Measurements from ENCODE around the gene GRID1.
A peak's percentile ranks its signal among the peaks of the same experiment; 100 is the strongest.
"Not testable (repeated sequence)": the region's sequence is repeated elsewhere in the genome, so short reads cannot be mapped to it uniquely, and the experiment has no call there.

Gene GRID1

DNA sequence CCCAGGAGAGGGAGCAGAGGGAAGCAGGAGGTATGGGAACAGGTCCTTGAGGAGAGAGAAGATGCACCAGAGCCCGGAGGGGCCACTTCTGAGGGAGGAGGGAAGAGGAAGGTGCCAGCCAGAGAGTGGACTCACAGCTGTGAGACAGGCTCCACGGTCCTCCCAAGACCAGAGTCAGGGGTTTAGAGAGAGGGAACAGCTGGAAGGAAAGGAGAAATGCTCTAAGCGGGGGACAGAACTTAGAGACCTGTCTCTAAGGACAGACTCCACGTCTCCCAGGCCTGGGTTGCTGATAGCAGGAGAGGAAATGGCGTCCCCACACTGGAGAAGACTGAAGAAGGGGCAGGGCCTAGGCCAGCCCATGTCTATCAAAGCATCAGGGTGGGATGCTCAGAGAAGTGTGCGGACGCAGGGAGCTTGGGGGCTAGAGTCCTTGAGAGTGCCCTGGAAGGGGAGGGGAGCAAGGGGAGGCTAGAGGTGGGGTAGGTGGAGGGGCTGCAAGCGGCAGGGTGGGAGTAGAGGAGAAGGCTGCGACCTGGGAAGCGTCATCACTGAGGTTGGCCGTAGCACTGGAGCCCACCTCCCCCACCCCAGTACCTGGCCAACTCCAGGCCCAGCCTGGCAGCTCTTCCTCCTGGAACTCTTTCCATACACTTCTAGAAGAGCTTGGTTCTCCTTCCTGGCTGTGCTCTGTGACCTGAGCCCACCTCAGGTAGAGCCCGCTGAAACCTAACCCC lies 25.6 kb upstream of the GRID1 start:
- DNase-seq = no peak

DNA sequence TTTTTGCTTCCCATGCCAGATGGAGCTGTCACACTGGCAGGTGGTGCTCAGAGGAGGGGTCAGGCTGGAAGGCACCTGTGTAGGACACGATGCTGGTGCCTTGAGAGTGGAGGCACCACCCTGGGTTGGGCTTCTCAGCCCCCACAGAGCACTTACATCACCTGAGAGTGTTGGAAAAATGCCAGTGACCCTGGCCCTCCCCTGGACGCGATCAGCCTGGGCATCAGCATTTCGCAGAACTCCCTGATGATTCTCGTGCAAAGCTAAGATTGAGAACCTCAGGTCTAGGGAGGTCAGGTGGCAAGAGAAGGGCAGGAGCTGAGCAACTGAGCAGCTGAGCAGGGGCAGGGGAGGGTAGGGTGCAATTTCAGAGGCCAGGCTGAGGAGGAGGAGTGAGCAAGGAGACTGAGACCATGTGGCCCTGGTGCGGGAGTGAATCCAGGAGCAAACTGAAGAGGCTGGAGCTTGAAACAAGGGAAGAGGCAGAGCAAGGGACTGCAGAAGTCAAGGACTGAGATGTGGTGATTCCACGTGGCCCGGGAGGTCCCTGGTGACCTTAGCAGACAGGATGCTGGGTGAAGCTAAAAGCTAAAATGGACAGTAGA lies 24.7 kb upstream of the GRID1 start:
- DNase-seq = no peak

DNA sequence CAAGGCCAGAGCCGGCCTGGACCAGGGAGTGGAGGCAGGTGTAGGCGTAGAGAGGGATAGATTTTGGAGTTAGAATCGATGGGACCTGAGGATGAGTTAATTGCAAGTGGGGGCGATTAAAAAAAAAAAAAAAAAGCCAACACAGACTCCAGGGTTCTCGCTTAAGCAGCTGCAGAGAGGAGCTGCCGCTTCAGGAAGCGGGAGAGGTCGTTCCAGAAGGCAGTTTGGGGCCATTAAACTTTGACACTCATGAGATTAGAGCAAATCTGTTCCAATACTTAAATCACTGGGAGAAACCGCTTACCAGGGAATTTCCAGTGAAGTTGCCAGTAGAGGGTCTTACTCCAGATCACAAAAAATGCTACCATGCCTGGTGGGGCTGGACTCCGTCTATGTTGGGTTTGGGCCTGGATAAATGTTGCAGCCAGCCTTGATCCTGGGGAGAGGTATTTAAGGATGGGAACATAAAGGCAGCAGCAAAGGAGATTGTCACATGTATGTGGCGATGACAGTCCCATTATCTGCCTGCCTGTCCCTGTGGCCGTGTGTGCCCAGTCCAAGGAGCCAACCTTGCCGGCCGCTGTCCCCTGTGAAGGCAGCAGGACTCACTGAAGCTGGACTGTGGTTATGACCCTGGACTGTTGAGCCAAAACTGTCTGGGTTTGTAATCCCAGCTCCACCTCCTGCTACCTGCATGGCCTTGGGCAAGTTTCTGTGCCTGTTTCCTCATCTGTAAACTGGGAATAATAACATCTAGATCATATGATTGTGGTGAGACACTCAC lies 23.9 kb upstream of the GRID1 start:
- no peak for DNase-seq

DNA sequence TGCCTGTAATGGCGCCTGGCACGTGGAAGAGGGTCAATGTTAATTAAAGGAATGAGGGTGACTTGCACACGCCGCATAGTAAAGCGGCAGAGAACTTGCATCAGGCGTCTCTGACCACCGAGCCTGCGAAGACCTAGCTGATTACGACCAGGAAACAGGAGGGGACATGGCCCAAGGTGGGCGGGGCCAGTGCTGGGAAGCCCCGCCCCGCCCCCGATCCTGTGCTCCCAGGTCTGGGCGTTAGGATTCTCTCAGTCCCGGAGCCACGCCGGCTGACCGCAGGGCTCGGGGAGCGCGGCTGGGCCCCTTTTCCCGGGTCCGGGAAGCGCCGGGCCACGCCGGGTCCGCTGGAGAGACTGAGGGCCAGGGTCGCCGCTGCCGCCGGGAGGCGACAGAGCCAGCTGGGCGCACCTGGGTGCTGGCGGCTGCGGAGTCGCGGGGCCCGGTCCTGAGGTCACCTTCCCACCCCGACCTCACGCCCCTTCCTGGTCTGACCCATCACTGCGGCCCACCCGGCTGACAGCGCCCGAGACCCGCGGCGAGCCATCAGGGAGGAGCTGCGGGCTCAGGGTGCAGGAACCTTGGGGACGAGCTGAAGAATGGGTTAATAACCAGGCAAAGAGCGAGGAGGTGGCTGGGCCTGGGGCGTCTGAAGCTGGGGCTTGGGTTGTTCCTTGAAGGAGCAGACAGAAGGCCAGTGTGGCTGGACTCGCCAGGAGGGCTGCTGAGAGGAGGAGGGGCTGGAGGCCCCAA lies 23.0 kb upstream of the GRID1 start:
- DNase-seq = no peak

DNA sequence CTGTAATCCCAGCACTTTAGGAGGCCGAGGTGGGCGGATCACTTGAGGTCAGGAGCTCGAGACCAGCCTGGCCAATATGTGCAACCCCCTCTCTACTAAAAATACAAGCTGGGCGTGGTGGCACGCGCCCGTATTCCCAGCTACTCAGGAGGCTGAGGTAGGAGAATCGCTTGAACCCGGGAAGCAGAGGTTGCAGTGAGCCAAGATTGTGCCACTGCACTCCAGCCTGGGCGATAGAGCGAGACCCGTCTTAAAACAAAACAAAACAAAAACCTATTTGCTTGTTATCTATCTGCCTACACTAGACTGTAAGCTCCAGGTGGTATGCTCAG lies 22.5 kb upstream of the GRID1 start:
- DNase-seq = not testable (repeated sequence)

DNA sequence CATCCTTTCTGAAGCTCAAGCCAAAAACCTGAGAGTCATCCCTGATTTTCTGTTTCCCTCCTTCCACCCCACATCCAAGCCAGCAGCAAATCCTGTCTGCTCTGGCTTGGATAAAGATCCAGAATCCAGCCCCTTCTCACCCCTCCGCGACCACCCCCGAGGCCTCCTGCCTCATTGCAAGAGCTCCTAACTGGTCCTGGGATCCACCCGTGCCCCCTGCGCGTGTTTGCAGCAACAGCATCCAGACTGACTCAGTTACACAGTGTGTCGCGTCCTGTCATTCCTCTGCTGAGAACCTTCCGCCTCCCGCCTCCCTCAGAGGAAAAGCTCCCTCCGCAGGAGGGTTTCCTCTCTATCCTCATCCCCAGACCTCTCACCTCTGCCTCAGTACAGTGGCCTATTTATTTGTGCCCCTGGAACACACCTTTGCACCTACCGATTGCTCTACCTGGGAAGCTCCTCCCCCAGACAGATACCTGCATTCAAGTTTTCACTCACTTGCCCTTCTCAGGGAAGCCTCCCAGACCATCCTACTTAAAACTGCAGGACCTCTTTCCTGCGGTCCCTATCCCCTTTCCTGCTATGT lies 21.6 kb upstream of the GRID1 start:
- no peak for DNase-seq

DNA sequence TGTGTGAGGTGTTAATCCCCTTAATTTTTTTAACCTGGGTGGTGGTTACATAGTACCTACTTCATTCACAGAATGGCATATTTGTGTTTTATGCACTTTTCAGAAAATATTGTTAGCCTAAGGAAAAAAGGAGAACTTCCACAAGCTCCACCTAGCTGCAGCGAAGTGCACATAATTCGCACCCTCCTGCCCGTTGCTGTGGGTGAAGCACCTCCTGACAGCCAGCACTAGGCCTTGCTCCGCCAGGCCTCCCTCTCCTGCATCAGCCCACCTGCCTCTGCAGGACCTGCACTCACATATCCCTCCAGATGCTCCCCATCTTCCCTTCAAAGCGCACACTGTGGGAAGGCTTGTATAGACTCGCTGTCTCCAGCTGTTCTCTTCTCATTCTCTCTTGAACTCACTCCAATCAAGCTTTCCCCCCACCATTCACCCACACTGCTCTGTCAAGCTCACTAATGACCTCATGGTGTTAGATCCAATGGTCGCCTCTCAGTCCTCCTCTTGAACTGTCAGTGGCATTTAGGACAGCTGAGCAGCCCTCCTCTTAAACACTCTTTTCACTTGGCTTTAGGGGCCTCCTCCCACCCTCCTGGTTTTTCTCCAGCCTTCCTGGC lies 20.7 kb upstream of the GRID1 start:
- no peak for DNase-seq

DNA sequence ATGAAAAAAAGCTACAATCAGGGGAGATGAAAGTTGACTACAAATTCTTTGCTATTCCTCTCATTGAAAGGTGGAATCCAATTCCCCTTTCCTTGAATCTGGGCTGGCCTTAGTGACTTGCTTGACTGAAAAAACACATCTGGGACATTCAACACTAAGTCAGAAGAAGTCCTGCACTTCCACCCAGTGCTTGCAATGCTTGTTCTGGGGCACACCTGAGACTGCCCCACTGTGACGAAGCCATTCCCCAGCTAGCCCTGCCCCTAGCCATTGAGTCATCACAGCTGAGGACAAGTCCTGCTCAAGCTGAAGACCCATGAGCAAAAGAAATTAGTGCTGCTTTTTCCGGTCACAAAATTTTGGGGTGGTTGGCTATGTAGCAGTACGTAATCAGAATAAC lies 19.2 kb upstream of the GRID1 start:
- no peak for DNase-seq

DNA sequence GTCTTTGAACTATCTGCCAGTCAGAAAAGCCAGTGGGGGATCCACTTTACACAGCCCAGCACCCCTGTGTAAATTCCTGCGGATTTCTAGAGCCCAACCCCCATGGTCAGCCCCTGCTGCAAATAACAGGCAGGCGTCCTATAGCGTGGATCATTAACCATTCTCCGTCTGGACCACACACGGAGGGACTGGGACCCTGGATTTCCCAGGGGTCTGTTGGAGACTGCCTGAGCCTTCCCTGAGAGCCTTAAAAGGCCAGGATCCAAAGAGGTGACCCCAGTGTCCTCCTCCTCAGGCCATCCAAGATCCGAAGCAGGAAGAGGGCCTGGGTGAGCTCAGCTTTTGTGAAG lies 11.2 kb upstream of the GRID1 start:
- no peak for DNase-seq

DNA sequence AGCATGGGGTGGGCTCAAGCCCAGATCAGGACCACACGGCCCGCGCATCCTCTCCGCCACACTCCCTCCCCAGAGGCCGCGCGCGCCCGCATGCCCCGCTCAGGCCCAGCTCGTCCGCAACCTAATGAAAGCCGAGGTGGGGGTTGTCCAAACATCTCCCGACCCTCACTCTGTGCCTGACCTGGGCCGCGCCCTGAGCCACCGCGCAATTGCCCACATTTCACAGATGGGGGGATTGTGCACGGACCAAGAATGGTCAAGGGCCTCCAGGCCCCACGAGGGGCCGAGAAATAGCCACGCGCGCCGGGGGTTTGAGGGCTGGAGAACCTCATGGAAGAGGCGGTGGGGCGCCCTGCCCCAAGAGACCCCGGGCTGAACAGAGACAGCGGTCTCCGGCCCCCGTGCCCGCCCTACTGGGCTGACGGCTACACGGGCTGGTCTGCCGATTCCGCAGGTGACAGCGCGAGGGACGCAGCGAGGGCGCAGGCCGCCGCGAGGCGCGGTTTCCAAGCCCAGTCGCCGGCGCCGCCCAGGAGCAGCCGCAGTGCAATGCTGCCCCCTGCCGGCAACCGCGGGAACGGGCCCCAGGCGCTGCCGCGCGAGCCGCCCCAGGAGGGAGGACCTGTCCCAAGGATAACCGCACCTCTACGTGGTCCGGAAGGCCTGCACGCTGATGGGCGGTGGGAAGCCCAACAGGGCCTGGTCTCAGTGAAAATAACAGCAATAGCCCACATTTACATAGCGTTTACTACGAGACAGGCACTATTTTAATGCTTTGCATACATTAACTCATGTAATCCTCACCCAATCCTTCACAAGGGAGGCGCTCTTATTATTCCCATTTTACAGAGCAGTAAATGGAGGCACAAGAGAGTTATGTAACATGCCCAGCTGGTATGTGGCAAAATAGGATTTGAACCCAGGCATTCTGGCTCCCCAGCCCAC lies 10.5 kb upstream of the GRID1 start:
- peak; percentile 86 for DNase-seq

DNA sequence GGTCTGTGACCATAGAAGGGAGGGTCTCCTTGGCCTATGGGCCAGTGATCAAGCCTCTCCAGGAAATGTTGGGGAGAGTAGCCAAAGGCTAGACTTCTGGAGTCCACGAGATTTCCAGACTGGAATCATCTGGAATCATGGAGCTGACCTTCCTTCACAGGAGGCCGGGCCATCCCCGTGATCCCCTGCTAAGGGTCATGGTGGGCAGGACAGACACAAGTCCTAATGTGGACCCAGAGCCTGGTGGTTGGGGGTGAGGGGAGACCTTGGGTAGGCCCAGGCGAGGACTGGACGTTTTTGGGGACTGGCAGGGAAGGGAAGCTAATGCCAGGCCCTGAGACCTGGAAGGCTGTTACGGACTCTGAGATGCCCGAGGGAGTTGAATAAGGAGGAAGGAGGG lies 9.8 kb upstream of the GRID1 start:
- no peak for DNase-seq

DNA sequence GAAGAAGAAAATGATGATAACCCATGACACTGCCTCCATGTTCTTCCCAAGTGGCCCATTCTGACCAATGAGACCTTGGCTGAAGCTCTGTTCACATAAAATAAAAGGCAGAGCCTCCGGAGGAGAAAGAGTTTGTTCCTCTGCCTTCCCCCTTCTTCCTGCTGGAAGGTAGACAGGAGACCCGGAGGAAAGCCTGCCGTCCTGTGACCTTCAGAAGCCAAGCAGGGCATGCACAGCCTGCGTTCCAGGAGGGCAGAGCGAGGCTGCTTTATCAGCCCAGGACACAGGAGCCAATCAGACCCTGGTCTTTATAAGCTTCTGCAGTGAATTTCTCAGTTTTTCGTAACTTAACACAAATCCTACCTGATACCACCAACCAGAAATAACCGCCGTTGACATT lies 8.6 kb upstream of the GRID1 start:
- no peak for DNase-seq

DNA sequence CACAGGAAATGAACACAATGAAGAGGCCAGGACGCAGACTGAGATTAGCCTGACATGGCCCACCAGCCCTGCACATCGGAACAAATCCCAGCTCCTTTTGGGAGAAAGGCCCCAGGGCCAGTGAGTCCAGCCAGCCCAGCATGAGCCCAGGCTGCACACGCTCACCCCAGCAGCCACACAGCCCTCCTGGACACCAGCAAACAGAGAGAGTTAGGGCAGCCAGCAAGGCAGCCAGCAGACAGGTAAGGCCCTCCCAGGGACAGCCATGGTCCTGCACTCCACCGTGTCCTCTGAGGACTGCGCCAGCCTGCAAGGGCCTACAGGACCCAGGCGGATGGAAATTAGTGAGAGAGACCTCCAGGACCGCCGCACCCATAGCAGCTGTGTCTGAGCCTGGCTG lies 8.1 kb upstream of the GRID1 start:
- no peak for DNase-seq

DNA sequence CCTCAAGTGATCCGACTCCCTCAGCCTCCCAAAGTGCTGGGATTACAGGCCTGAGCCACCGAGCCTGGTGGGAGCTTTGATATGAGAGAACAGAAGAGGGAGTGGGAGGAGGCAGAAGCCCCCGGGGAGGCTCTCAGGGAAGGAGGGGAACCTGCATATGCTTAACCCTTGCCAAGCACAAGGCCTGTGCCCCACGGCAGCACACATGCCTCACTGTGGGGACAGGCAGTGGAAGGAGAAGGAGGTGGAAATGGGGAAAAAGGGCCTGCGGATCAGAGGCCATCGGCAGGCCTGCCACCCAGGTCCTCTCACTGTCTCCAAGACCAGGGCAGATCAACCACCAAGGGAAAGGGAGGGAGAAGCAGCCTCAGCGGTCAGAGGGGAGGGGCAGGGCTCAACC lies 7.2 kb upstream of the GRID1 start:
- no peak for DNase-seq

DNA sequence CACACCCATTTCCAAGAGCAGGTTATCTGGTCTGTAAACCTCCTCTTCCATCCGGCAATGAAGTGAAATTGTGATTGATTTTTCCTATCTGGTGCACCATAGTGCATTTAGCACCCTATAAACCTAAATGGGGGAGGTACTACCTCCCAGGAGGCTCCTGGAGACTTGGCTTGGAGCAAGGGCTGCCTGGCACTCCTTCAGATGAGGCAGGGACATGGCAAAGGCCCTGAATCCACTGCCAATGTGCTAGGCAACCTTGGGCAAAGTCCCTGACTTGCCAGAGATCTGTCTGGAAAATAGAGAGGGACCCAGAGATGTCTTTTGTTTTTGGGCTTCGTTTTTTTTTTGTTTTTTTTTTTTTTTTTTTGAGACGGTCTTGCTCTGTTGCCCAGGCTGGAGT lies 6.7 kb upstream of the GRID1 start:
- DNase-seq = no peak

DNA sequence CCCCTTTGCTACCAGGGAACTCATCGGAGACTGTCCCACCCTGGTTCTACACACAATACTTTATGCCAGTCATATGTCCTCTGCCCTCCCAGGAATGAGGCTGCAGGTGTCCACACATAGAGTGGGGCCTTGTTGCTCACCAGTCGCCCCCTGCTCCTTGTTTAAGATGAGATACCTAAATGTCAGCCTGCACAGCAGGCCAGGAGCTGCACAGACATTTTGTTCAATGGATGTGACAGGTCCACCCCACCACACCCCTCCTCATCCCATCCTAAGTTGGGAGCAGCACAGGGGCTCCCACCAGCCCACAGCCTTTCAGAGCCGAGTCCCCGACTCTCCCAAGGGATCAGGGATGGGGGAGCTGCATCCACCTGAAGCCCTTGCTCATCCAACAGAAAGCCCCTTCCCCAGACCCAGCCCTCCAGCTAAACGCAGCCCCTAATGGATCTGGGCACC lies 6.2 kb upstream of the GRID1 start:
- DNase-seq = no peak

DNA sequence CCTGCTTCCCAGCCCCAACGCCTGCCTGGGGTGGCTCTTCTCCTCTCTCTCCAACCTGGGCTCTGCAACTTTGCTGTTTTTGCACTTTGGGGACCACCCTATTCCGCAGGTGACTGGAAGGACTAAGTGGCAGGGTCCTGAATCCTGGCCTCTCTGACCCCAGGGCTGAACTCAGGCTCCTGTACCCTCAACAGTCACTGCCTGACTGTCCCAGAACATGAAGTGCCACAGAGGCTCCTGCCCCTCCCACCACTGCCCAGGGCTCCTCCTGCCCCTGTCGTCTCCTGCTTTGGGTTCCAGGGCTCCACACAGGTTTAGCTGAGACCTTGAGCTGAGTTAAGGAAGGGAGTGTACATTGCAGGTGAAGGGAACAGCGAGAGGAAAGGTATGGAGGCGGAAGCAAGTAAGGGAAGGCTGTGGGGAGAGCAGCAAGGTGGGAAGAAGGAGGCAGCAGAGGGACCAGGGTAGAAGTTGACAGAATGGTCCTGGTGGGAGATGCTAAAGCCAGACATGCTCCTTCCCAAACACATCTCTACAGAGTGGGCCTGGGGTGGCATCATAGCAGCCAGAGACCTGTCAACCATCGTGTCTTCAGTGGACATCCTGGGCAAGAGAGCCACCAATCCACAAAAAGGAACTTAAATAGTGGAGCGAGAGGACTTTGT lies 5.7 kb upstream of the GRID1 start:
- DNase-seq = no peak

DNA sequence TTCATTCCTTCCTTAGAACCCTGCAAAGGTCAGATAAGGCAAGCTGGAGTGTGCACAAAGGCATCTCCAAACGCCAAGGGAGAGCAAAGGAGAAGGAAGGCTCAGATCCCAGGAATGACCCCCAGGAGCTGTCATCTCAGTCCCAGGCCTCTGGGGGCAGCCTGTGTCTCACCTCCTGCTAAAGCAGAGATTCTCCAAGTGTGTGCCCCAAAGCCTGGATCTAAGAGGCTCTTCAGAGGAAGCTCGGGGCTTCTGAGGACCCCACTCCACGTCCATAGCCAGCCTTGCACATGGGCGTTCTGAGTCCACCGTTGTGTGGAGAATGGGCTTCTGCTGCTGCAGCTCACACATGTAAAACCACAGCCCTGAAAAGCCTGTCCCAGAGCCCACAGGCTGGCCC lies 5.1 kb upstream of the GRID1 start:
- DNase-seq = peak; percentile 74

DNA sequence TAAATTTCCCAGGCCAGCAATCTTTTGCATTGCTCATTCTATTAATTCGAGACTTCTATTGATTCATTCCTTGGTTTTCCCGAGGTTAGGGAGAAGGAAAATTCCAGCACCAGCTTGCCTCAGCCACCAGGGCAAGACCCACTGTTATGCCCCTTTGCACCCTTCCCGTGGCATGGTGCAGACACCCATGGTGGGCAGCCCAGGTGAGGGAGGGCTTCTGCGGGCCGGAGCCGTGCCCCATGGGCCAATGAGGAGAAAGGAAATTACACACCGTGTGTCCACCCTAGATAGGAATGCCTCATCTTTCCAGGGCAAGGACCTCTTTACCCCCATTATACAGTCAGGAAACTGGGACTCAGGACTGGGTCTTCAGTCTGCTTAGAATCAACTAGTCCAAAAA lies 4.5 kb upstream of the GRID1 start:
- DNase-seq = no peak

DNA sequence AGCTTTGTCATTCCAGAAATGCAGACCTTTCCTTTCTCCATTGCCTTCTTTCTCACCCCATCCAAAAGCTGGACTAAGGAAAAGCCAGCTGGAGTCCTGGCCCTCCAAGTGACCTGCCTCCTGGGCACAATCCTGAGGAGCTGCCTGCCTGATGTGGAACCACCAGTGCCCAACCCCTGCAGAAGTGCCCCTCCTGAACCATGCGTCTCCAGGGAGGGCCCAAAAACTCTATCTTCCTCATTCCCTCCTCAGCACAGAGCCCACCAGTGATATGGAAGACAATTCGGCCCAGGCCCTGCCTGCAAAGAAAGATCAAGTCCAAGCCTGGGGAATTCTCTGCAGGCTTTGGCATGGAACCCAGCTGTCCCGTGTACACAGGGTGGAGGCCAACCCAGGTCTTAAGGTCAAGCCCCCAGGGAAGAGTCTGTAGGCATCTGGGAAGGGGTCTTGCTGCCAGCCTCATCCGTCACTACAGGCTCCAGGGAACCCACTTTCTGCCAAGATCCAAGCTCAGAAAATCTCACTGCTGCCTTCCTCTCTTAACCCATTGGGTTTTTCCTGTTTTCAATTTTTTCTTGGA lies 3.5 kb upstream of the GRID1 start:
- no peak for DNase-seq

DNA sequence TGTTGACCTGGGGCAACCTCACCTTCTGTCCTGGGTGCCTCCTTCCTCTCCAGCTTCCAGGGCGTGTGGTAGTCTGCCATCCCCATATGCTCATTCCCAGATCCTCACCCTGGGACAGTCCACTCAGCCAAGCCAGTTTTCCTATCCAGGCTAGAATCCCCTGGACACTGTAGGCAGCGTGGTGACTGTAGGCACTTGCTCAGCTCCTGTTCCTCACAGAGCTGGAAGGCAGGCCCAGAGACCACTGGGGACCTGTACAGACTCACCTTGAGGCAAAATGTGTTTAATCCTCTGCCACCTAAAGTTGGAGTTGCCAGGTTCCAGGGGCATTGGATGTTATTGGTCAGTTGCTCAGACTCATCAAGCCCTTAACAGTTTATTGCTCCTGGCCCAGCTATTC lies 2.4 kb upstream of the GRID1 start:
- DNase-seq = no peak
